LNCaP clone FGC (cell line): Measurements from ENCODE around the gene DCDC1.

Experiments used
- DNase-seq: peaks from one replicate; pipeline ENCODE4 v3.0.0-alpha.2; 2011; ENCODE audit warnings: low read depth
- H3K4me3 ChIP-seq: 2 replicates; pipeline ENCODE4 v1.5.1; 2011; ENCODE audit warnings: mild to moderate bottlenecking, low read depth, low read length, control low read depth
- TF ChIP-seq, protein P1 (sequence below): IDR thresholded peaks from 2 replicates; pipeline ENCODE4 v1.5.1; 2012; ENCODE audit warnings: mild to moderate bottlenecking; ENCODE audit not compliant: control insufficient read depth, insufficient read depth; ENCODE audit errors: extremely low read depth

DCDC1 gene

DNA sequence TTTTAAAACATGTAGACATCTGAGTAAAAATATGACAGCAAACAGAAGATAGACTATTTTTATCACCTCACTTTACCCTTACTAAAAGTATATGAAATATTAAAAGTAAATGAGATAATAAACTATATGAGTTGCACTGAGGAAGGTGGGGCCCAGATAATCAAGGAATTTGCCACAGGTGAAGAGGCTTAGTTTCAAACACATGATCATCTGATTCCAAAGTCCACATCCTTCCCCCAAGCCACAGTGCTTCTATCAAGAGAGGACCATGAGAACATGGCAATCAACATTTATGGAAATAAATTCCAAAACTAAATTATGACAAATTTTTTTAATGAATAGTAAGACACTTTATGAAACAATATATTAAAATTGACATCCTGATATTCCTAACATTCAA lies 384.0 kb downstream of the DCDC1 start:
- no peak for DNase-seq
- TF ChIP-seq, protein P1, sequence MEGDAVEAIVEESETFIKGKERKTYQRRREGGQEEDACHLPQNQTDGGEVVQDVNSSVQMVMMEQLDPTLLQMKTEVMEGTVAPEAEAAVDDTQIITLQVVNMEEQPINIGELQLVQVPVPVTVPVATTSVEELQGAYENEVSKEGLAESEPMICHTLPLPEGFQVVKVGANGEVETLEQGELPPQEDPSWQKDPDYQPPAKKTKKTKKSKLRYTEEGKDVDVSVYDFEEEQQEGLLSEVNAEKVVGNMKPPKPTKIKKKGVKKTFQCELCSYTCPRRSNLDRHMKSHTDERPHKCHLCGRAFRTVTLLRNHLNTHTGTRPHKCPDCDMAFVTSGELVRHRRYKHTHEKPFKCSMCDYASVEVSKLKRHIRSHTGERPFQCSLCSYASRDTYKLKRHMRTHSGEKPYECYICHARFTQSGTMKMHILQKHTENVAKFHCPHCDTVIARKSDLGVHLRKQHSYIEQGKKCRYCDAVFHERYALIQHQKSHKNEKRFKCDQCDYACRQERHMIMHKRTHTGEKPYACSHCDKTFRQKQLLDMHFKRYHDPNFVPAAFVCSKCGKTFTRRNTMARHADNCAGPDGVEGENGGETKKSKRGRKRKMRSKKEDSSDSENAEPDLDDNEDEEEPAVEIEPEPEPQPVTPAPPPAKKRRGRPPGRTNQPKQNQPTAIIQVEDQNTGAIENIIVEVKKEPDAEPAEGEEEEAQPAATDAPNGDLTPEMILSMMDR: no peak
- no peak overlapping the region for H3K4me3 ChIP-seq

DNA sequence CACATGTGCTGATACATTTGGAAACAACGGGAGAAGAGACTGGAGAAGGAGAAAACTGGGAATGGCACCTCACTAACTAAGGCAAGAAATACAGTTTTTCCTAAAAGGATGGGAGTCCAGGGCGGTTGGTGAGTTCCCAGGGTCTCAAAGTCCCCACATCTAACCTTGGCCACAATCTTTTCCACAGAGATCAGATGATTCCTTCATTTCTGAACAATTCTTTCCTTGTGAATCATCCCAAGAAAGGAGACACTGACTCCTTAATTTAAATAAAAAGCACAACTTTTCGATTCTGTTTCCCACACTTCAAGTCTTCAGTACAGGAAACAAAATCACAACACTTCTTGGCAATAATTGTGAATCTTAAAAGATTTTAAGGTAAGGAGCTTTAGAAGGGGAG lies 384.7 kb downstream of the DCDC1 start:
- no peak for DNase-seq
- TF ChIP-seq, protein P1: no peak
- no peak overlapping the region for H3K4me3 ChIP-seq

DNA sequence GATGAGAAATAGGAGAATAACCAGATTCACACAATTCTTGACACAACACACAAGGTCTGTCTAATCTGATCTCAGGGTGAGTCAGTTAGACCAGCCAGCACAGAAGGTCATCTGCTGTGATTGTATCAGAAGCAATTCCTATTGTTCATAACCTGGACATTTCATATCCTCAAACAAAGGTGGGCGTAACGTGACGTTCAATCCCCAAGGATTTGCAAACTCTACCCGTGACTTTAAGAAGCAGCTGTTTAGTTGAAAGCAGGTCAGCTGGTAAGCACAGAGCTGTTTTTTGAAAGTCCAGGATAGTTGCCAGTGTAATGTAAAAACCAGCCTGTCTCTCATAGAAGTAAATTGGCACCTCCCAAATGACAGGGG lies 385.1 kb downstream of the DCDC1 start:
- TF ChIP-seq, protein P1: no peak
- DNase-seq: no peak
- H3K4me3 ChIP-seq: no peak overlapping the region

DNA sequence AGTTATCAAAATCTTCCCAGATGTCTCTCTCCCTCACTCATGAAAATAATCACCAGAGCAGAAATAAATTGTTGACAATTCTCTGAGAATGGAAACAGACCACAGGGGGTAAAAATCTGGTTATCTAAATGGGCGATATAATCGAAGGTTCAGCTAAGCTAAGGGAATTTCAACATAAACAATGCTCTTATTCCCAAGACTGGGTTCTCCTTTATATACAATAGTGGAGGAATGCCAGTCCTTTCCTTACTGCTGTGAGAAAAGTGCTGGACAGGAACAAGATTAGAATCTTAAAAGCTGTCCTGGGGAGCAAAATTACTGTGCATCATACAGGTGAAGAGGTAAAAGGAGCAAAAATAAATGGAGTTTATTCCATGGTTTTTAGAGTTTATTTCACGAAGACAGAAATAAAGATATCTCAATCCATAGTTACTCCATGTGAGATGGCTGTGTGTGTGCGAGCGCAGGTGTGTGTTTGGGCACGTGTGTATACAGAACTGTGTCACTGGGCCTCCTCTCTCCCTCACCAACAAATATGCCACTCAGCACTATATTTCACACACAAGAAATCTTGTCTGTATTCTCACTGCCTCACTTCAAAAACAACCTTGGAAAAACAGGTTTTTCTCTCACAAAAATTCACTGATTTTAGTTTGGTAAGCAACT lies 385.6 kb downstream of the DCDC1 start:
- no peak overlapping the region for H3K4me3 ChIP-seq
- TF ChIP-seq, protein P1: no peak
- DNase-seq: no peak

DNA sequence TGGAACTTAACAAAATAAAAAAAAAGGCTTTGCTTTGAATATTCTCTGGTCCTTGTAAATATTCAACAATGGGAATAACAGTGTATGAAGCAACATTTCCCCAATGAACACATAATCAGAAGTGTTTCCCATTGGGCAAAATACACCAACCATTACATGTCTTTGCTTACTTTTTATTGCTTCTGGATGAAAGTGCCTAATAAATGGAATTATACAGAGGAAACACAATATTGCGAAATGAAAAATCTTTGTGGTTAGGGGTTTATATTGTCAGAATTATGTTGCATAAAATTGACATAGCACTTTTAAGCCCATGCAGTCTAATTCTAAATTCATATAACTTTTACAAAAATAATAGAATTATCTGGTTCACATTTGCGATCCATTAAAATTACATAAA lies 386.4 kb downstream of the DCDC1 start:
- TF ChIP-seq, protein P1: no peak
- DNase-seq: no peak
- H3K4me3 ChIP-seq: no peak overlapping the region

DNA sequence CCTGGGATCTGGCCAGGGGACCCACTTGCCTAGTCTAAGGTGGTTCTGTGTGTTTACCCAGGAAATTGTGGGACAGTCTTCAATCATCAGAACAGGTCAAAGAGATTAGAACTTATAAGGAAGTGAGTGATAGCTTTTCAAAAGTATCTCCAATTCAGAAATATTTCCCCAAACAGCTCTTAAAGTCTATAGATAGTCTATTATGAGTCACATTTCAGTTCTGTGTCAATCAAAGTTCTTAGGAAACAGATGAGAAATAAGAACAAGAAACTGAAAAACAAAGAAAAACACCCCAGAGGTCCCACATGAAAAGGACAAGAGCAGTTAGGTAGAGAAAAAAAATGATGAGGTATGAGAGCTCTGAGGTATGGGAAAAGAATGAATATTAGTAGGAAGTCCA lies 402.0 kb downstream of the DCDC1 start:
- TF ChIP-seq, protein P1: no peak
- no peak for DNase-seq
- H3K4me3 ChIP-seq: no peak overlapping the region

DNA sequence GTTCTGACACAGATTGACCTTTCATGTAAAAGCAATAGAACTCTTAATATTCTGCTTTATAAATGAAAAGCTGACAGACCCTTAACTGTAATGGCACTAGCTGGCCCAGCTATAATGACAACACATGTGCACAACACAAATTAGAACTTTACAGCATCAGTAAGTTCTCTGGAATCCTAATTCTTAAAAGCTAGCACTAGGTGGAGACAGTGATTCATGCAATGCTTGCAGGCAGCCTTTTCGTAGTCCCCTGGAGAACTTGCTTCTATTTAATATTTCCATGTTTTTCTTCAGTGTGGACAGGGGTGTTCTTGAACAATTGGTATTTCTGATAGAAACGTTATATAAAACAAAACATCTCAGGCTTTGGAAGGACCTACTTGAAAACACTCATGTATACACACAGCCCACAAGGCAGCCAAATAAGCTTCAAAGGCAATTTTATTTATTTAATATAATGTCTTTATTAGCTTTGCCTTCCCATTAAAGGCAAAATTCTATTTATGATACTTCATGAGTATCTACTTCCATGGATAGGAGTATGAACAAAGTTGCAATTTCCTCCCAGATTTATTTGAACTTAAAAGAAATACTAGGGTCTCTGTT lies 409.0 kb downstream of the DCDC1 start:
- peak; percentile 52 for DNase-seq
- H3K4me3 ChIP-seq: no peak overlapping the region
- TF ChIP-seq, protein P1: peak; percentile 87
